Stimulated activated CD4-positive, alpha-beta T cell treated with anti-CD3 and anti-CD28 coated beads, TNF-alpha, amount 100 ng/mL, for 24 hours (primary cell): ENCODE measurements around the gene KCNQ1OT1.

Experiments
- DNase-seq, 3 experiments: peaks; one replicate each; pipeline ENCODE4 v3.0.0-alpha.2; 2020; ENCODE audit warnings: low read depth in 3 of 3

KCNQ1OT1 gene

DNA sequence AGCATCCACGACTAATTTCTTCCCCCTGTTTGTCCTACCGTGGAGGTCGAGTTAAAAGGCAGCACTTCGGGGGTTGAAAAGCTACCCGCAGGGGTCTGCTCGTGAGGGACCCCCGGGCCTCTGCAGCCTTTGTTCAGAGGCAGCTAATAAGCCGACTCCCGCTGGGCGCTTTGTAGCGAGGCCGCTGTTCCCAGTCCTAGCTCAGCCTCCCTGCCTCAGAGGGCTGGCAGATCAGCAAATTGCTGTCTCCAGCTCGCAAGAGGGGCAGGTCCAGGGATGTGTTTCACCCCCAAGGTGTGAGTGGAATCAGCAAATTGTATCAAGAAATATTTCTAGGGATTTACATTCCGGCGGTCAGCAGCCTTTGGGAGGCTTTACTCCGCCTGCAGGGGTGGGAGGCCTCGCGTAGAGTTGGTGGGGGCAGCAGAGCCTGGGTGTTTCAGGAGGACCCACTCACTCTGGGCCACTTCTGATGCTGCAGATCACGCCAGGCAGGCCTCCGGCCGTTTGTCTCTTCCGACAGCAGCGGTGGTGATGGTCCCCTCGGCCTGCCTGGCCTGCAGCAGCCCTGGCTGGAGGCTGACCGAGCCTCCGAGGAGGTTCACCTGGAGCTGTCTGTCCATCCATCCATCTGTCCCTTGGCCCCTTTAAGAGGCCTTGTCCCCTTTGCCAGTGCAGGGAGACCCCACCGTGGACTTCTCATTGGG lies 21.6 kb upstream of the KCNQ1OT1 start:
- no peak for DNase-seq

DNA sequence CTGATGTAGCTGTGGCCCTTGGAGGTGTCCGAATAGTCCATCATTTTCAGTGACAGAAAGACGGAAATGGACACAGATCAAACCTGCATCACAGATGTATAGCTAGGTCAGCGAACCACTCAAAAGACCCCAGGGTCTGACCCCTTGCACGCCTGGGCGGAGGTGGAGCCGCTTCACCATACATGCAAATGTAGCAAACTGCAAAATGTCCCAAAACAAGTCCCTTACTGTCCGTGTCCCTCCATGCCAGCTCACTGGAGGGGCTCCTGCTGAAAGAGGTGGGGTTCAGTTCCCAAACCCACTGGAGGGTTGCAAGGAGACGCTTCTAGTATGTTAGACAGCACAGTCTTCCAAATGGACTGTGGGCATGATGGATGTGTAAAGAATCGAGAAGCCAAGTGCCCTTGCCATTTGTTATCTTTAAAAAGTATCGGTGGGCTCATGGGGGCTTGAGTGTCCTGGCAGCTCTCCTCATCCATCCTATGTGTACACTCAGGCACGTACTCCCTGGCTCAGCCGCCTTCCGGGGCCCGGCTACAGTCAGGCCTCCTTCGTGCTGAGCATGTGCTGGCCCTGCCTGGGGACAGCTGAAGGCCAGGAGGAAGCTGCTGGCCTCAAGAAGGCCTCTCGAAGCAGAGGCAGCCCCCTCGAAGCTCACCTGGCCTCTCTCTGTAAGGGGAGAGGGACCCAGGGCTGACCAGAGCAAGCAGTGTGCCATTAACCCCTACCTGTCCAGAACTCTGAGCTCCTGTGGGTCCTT lies 20.2 kb upstream of the KCNQ1OT1 start:
- no peak for DNase-seq

DNA sequence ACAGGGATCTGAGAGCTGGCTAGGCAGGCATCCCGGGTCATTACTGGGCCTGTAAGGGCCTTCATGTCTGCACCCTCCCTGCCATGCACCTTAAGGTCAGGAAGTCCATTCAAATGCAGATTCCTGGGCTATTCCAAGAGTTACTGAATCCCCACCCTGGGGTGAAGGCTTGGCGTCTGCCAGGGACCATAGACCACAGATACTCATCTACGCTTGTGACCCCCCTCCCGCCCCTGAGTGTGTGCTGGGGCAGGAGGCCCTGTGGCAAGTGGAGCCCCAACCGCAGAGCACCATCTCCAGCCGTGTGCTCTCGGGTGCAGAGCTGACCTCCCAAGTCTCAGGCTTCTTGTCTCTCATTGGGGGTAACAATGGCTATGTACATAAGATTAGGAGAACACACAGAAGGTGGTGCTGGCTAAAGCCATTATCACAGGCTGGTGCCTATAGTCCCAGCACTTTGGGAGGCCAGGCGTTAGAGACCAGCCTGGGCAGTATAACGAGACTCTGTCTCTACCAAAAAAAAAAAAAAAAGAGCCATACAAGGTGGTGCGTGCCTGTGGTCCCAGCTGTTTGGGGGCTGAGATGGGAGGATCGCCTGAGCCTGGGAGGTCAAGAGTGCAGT lies 19.1 kb upstream of the KCNQ1OT1 start:
- no peak for DNase-seq

DNA sequence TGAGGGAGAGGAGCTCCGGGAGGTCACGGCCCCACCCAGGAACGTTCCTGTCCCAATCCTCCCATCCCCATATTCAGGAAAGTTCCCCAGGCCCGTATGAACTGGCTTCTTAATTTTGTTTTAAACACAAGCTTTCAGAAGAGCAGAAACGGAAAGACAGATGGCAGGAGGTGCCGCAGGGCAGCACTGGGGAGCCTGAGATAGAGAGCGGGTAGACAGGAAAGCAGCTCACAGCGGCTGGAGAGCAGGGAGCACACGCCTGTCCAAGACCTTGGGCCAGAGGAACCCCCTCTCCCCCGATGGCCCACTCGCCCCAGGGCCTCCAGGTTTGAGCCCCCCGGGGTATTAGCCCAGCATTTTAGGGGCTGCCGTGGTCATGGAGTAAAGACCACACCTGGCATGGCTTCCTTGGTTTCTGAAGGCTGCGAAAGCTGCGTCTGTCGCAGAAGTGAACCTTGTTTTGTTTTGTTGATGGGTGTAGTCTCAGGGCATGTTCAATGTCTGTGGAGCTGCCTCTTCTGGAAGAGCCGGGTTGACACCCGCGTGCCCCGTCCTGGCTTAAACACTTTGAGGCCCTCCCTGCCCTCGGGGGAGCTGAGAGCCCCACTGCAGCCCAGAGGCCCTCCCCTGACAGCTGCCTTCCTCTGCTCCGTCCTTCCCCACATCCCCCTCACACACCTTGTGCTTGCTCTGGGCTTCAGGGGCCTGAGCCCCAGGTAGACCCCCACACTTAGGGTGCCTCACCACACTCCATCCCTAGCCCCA lies 17.9 kb upstream of the KCNQ1OT1 start:
- no peak for DNase-seq

DNA sequence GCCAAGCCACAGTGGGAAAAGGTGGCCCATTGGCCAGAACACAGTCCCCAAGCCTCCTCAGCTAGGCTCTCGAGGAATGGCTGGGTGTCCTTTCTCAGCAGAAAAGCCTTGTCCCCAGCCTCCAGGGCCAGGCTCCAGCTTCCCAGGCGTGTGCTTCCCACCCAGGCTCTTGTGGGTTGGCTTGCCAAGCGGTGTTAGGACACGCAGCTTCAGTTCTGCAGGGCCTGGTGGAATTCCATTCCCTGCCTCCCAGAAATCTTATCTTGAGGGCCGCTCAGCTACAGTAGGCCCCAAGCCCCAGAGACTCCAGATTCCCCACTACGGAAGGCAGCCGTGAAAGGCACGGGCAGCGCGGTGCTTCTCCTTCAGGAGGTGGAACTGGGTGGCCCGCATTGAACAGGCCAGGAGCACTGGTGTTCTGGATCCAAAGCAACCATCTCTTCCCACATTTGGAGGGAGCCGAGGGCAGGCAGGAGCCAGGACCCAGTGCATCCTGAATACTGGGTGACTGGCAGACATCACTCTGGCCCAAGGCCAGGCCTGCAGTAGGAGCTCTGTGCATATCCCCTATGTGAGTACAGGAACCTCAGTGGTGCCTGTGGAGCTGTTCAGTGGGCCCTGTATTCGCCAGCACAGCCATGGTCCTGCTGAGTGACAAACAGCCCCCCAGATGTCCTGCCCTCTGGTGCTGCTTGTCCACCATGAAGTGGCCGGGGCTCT lies 16.7 kb upstream of the KCNQ1OT1 start:
- DNase-seq: no peak

DNA sequence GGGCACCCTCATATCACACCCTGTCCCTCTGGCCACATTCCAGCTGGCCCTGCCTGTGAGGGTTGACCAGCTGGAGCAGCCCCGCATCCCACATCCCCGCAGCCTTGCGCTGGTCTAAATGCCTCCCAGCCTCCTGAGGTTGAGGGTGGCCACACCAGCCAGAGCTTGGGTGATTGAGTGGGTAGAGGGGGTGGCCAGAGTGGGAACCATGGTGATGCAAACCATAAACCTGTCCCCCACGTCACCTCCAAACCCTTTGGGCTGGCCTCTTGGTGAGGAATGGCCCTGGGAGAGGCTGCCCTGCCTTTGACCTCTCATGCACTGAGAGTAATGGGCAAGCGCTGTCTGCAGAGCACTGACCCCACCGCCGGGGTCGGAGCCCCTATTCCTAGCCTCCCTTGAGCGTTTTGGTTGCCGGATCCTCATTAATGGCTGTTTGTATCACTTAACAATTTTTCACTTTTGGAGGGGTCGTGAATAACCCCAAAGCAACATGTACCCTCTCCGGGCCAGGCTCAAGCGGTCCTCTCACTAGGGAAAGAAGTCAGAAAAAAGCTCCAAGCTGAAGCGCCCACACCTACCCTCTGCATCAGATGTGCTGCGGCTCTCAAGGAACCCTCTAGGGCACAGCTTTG lies 16.0 kb upstream of the KCNQ1OT1 start:
- DNase-seq: no peak

DNA sequence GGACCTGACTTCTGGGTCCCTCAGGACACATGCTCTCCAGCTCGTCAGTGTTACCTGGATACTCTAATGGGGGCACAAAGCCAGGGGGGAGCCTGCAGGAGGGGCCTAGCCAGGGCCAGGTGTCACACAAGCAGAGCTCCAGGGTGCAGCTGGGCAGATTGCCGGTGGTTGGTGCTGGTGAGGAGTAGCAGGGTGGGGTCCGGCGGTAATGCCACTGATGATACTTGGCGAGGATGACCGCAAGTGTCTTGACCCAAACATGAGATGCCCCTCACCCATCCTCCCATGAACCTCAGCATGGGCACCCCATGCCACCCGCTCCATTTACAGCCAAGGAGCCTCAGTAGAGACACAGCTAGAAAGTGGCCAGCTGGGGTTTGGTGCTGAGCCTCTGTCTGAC lies 15.1 kb upstream of the KCNQ1OT1 start:
- DNase-seq: no peak

DNA sequence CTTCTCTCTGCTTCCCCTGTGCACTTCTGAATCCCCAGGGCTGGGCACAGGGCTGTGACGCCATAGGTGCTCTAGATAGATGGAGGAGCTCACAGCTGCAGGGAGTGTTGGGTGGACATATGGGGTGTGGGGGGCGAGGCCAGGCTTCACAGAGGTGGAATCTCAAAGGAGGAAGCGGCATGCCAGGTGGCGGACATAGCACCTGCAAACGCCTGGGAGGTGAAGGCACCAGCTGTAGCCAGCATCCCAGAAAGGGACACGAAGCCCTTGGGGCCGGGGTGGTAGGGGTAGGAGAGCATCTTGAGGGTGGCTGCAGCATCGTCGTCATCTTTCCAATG lies 14.6 kb upstream of the KCNQ1OT1 start:
- no peak for DNase-seq

DNA sequence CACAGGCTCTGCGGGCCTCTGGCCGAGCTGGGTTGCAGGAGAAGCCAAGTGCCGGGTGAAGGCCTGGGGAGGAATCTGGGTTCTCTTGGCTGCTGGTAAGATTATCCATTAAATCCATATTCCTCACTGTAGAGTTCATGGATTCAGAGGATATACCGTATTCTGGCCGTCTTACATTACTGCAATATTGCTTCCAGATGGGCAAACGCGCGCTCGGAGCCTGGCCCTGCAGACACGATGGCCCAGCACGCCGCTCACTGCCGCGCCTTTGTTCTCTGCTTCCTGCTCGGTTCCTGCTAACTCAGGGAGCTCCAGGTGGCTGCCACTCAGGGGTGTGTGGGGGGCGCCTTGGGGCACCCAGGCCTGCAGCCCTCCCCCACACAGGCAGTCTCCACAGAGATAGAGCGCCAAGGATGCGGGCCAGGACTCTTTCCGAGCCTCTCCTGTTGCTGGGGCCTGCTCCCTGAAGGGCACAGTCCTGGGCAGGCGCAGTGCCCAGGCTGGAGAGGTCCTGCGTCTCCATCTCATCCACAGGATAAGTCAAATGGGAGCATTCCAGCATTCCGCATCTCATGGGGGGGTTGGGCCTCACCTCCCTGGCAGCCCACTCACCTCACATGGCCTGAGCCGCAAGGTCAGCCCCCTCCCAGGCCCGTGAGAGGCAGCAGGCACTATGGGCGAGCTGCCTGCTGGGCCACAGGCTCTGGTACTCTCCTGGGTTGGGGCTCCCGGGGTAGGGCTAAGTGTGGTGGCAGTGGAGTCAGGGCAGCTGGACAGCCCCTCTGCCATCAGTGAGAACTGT lies 14.1 kb upstream of the KCNQ1OT1 start:
- no peak for DNase-seq

DNA sequence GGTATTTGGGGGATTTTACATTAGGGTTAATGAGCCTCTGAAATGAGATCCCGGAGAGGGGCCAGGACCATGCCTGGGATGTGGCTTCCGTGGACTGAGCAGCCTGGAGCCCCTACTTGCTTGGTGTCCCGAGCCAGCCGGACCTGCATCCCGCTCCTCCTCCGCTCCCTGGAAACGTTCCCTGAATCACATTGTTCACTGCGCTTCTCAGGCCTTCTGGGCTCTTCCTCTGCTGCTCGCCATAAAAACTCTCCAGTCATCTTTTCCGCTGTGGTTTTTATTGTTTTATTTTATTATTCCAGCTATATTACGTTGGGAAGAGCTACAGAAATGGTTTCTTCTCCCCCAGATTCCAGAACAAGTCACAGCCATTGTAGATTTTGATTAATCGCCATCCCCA lies 13.3 kb upstream of the KCNQ1OT1 start:
- DNase-seq: no peak

DNA sequence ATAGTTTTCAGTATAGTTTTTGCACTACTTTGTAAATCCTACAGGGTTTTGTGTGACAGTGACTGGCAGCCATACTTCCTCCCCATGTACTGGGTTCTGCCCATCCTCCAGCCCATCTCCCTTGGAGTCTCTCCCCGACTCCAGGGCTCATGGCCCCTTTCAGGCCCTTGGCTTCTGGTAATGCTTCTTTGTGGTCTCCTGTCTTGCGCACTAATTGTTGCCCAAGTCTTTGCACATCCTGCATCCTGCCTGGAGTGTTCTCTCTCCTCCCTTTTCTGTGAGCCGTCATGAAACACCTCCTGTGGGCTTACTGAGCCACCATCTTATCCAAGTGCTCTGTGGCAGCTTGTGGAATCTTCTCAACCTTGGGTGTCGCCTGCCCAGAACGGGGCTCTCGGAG lies 11.4 kb upstream of the KCNQ1OT1 start:
- DNase-seq: no peak

DNA sequence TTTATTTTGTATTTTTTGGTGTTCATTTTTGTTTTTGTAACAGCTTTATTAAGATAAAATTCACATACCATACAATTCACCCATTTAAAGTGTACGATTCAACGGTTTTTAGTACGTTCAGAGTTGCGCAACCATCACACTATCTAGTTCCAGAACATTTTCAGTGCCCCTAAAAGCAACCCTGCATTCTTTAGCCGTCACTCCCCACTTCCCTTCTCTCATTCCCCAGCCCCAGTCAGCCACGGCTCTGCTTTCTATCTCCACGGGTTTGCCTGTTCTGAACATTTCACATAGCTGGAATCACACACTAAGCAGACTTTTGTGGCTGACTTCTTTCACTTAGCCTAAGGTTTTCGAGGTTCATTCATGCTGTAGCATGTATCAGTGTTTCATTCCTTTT lies 9.6 kb upstream of the KCNQ1OT1 start:
- DNase-seq: no peak

DNA sequence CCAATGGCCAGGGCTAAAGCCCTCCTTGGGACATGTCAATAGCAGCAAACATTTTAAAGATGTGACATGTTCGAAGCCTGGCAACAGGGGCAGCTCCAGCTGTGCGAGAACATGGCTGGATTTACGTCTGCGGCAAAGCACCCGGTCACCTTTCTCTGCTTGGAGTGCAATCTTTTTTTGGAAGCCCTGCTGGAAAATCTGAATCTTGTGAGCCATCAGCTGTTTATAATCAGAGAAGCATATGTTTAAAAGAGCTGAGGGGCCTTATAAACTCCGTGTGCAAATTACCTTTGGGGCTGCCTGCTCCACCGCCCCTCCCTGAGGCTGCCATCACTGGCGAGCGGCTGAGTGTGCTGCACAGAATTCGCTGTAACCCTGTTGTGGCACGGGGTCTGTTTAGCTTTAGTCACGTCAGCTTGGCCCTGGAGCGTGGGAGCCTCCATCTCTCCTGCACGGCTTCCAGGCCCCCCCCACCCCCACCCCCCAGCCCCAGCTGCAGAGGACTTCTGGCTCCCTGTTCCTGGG lies 9.0 kb upstream of the KCNQ1OT1 start:
- DNase-seq: no peak

DNA sequence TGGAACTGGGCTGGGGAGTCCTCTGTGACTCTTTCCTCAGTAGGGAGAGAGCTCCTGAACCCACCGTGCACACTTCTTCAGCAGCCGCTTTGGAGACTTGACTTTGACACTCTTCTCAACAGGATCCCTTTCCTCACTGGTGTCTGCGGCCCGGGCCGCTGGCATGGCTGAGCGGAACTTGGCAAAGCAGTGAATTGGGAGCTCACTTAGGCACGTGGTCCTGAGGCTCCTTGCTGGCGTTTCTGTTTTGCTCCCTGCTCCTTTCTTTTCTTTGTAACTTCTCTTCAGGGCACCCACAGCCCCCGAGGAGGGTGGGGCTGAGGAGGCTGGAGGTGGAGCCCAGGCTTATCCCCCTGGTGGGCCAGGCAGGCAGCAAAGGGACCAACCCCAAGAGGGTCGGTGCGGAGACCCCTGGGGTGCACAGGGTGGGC lies 8.4 kb upstream of the KCNQ1OT1 start:
- DNase-seq: no peak

DNA sequence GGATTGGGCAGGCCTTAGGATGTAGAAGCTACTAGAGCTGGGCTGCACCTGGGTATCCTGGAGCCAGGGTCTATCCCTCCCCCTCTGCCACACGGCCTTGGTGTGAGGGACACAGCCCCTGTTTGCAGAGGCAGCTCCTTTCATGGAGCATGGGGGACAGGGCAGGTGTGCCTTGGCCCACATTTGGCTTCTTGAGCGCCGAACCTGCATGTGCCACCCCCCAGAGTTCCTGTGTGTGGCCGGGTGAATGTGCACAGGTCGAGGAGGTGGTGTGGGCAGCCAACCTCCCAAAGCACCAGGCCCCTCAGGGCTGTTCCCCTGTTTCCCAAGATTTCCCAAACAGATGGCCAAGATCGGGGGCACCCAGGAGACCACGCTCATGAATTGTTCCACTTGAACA lies 7.9 kb upstream of the KCNQ1OT1 start:
- DNase-seq: no peak

DNA sequence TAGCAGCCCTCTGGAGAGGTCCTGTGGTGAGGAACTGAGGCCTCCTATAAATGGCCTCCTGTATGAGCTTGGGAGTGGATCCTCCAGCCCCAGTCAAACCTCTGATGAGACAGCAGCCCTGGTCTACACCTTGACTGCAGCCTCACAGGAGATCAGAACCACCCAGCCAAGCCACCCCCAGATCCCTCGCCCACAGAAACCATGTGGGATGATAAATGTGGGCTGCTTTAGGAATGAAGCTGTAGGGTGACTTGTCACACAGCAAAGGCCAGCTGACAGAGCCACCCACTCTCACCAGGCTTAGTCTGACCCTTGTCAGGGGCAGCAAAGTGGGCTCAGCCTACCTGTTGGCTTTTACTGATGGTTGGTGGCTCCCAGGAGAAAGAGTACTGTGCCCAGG lies 6.5 kb upstream of the KCNQ1OT1 start:
- no peak for DNase-seq

DNA sequence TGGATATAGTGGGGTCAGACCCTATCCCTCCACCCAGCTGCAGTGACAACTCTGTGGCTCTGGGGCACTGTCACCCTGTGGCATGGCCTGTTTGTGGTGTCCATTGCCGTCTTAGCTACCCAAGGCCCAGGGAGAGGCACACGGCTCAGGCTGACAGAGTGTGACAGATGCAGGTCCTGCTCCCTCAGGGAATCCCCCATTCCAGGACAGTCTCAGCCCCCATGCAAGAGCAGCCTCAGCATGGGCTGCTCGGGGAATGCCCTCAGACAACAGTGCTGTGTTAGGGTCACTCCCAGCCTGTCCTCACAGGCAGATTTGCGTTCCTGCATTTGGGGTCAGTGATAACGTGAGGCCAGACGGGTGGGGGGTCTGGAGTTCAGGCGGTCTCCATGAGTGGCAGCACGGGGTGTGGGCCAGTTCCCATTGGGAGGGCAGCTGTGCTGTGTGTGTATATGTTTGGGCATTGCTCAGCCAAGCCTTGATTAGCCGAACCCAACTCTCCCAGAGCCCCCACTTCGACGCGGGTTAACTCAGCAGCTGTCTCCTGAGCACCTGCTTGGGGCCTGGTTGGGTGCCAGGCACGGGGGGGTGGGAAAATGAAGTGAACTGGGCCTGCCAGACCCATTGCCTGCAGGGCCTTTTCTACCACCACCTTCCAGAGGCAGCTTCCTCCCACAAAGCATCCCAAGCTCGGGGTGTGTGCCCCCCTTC lies 5.3 kb upstream of the KCNQ1OT1 start:
- no peak for DNase-seq

DNA sequence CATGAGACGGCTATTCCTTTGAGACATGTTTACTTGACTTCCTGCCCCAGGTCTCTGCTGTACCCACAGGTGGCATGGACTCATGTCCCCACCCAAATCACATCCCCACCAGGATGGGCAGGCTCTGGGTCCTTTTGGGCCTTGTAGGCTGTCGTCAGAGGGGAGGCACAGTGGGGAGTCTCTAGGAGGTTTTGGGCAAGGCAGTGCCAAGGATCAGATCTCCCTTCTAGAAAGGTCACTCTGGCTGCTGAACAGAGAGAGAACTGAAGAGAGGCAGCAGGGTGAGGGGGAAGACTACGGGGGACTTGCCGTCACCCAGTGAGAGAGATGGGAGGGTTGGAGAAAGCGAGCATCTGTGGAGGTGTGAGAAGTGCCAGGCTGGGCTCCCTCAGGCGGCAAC lies 4.6 kb upstream of the KCNQ1OT1 start:
- no peak for DNase-seq

DNA sequence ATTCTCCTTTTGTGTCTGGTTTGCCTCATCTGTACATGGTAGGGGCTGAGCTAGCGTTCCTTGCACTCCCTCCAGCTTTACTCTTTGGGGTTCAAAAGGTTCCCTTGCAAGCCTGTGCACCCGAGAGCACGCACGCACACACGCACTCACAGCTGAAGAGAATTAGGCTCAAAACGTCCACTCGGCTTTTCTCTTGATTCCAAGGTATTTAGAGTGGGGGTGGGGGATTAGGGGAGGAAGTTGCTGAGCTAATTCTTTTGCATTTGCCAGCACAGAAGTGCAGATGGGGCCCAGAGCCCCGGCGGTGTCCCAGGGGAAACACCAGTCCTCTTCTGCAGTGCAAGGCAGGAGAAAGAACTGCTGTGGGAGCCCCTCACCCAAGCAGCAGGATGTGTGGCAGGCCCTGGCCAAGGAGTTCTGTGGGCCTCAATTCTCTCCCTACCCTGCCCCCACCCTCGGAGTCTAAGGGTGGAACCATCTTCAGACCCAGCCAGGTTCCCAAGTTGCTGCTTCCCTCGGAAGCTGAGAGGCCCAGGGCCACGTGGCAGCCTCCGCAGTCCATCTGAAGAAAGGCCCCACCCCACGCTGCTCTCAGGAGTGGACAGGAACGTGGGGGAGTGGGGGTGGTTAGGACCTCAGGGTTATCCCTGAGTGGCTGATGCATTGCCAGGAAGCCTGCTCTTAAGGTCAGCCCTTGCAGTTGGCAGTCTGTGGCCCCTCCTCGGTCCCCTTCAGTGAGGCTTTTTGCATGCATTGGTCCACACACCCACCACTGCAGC lies 3.8 kb upstream of the KCNQ1OT1 start:
- no peak for DNase-seq
